NT2/D1 (cell line): ENCODE data around the gene ZNF280A.

ENCODE experiments used
- YY1 ChIP-seq: IDR thresholded peaks from 2 replicates; pipeline ENCODE4 v1.6.1; 2011; ENCODE audit not compliant: insufficient read length, insufficient read depth
- ZNF274 ChIP-seq: IDR thresholded peaks from 2 replicates; pipeline ENCODE4 v1.6.1; 2011; ENCODE audit warnings: mild to moderate bottlenecking, low read depth, low read length

DNA sequence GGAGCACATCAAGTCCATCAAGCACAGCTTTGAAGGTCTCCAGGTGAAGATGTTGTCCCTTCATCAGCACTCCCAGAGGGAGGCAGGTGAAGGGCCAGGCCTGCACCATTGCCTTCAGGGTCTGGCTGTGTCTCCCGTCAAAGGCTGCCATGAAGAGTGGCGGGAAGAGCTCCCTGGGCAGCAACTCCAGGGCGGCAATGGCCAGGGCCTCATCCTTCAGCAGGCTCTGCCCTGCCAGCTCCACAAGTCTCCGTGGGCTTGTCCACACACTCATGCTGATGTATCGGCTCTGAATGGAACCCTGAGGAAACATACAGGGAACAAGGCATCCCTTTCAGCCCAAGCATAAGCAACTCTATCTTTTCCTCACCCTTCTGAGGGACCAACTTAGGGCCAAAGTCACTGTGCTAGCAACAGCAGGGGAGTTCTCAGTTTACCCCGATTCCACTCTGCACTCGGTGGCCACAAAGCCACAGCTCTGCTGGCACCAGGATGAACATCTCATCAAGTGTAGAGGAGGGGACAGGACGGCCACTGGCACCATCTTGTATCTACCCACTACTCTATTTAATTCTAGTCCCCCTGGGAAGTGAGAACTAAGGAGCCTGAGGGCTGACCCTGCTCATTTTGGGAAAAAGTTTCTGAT, 30.8 kb upstream of the ZNF280A start:
- TF ChIP-seq ZNF274 (no peak), YY1 (no peak)
